HG02970 (cell line): ENCODE data around the gene IWS1.
"Not testable (repeated sequence)": the region's sequence is repeated elsewhere in the genome, so short reads cannot be mapped to it uniquely, and the experiment has no call there.

Experiments
- ATAC-seq: cut with Tn5 transposase; IDR thresholded peaks from one replicate; pipeline ENCODE4 v1.9.1; 2021; ENCODE audit warnings: mild to moderate bottlenecking, moderate library complexity, moderate number of reproducible peaks; ENCODE audit not compliant: unreplicated experiment, low FRiP score

IWS1 gene

DNA sequence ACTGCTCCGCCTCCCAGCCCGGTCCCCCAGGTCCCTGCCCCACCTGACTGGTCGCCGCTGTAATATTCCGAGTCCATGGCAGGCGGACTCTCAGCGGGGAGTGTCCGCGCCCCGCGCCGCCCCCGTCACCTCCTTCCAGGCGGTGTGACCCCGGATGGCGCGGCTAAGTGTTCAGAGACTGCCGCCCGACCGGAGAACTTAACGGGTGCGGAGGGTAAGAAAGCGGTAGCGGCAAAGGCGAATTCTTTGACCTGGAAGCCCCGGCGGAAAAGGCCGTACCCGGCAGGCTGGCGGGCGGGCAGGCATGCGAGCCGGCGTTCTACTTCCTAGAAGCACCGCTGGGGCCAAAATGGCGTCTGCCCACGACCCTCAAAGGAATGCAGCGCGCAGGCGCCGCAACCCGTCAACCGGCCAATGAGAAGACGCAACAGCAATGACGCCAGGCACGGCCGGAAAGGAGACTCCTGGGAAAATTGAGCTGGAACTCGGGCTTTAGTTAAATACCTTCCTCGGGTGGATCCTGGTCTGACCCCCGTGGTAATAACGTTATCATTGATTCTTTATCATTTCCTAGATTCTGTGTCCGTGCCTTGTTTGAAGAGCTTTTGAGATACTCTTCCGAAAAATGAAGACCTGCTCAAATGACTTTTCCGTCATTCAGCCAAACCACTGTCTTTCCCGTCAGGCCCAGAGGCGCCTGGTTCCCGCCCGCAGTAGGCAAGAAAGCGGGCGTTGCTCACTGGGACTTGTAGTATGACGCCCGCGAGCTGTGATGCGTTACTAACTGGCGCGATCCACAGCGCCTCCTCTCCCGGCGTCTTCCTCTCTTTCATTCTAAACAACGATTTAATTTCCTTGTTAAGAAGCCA lies at the start of gene IWS1:
TSS of gene IWS1 (minus strand) at position 358 of the 869 bp plus-strand sequence. CDS start at position 77, 281 bp downstream.
- peak; percentile 90 for ATAC-seq

DNA sequence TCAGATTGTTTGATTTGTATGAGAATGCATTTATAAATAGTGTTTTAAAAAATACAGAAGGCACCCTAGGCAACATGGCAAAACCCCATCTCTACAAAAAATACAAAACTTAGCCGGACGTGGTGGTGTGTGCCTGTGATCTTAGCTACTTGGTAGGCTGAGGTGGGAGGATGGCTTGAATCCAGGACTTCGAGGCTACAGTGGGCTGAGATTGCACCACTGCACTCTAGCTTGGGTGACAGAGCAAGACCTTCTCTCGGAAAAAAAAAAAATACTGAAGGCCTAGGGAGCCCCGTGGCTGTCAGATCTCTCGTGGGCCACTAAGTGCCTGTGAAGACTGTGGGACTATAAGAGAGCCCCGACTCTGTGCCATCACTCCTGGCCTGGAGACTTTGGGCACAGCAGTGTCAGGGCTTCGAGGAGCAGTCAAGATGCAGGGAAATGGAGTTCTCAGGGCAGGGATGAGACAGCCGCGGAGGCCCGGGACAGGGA lies 49.7 kb upstream of the IWS1 start:
- no peak for ATAC-seq

DNA sequence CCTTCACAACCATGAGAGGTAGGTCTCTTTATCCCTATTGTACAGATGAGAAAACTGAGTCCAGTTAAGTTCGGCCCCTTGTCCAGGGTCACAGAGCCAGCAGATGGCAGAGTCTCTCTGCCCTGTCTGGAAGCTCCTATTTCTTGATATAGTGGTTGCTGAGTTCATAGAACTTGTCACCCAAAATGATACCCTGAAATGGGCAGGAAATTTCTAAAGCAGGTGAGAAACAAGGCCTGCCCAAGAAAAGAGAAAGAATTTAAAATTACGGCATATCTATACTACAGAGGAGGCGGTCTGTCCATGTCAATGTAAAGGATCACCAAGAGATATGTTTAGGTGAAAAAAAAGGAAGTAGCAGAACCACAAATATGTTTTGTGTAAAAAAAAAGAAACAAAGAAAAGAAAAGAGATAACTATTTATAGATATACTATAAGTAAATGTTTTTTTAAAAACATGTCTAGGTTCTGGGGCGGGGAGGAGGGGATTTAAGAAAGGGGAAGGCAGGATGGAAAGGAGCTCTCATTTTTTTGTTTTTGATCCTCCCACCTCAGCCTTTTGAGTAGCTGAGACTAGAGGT lies 49.0 kb upstream of the IWS1 start:
- no peak for ATAC-seq

DNA sequence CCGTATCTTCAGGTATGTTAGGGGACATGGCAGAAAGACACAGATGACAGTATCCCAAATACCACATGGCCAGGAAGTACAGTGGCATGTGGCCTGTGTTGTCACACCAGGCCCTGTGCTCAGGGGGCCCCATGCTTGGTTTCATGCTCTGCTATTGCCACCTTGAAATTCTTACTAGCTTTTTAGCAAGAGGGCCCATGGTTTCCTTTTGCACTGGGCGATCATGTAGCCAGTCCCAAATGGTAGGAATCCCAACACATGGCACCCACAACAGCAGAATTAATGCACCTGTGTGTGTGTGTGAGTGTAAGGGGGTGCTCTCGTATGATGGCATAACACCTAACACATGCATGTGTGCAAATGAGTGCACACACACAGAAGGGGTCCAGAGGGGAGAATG lies 48.4 kb upstream of the IWS1 start:
- ATAC-seq, result no peak

DNA sequence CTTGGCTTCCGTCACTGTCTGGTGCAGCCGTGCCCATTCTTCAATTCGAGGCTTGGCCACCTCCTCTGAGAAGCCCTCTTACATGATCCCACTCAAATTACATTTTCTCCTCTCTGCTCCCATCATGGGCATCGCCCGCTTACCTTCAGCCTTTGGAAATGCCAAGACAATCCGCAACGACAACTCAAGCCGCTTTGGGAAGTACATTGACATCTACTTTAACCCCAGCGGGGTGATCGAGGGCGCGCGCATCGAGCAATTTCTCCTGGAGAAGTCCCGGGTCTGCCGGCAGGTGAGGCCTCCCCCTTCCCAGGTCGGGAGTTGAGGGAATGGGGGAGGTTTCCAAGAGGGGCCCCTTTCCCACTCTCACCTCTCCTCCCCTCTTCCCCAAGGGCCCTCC lies 47.5 kb upstream of the IWS1 start:
- no peak for ATAC-seq

DNA sequence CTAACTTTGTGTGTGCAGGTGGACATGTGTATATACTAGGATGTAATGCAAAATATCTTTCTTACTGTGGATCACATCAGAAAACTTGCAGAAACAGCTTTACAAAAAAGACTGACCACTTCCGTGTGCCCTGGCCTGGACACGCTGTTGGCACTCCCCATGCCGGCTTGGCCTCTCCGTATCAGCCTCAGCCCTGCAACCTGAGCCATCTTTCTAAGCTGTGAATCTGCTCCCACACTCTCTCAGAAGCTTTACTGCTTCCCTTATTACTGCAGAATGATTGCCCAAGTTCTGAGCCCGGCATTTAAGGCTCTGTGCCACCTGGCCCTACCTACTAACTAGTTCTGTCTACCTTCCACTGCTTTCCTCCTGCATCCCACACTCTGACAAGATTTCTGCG lies 47.0 kb upstream of the IWS1 start:
- ATAC-seq, result no peak

DNA sequence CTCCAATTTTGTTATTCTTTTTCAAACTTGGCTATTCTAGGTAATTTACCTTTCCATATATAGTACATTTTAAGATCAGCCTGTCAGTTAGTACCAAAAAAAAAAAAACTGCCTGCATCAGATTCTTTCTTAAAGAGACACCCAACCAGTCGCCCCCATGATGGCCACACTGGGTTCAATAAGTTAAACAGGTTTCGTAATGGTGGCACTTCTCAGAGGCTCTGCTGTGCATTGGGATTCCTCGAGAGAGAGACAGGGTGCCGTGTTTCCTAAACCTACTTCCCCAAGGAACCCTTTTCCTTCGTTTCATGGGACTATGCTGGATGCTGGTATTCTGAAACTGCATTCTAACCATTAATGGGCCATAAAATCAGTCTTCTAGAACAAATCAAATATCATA lies 46.6 kb upstream of the IWS1 start:
- ATAC-seq, result no peak

DNA sequence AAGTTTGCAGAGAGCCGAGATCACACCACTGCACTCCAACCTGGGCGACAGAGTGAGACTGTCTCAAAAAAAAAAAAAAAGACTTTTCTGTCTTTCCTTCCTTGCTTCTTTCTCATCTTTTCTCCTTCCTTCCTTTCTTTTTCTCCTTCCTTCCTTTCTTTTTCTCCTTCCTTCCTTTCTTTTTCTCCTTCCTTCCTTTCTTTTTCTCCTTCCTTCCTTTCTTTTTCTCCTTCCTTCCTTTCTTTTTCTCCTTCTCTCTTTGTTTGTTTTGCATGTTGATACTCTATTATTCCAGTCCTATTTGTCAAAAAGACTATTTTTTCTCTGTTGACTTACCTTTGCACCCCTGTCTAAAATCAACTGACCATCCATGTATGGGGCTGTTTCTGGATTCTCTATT lies 46.1 kb upstream of the IWS1 start:
- ATAC-seq, result not testable (repeated sequence)

DNA sequence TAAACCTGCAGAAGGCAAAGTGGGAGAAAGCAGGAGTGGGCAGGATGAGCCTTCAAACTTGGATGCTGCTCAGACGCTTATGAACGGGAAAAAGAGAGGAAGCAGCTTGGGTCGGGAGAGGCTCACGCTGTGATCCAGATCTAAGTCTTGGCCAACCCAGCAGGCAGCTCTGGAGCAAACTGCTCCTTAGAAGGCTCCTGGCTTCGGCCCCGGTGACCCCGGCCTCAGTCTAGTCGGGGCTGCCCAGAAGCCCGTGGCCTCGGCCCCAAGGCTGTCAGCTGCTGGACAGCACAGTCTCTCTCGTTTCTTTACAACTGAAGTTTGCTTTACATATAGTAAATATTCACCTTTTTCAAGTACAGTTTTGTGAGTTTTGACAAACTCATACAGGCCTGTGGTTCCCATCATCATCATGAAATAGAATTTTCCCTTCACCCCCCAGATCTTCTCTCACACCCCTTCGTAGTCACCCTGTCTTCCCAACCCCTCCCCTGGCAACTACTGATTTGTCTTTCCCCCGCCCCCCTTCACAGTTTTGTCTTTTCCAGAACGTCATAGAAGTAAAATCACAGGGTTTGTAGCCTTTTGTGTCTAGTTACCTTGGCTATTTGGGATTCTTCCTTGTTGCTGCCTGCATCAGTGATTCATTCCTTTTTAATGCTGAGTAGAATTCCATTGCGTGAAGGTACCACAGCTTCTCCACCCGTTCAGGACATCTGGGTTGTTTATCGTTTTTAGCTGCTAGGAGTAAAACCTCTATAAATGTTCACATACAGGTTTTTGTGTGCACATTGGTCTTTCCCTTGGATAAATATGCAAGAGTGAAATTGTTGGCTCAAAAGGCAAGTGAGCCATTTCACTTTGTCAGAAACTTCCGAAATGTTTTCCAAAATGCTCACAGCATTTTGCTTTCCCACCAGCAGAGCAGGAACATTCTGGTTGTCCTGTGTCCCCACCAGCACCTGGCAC lies 44.3 kb upstream of the IWS1 start:
- ATAC-seq, result no peak

DNA sequence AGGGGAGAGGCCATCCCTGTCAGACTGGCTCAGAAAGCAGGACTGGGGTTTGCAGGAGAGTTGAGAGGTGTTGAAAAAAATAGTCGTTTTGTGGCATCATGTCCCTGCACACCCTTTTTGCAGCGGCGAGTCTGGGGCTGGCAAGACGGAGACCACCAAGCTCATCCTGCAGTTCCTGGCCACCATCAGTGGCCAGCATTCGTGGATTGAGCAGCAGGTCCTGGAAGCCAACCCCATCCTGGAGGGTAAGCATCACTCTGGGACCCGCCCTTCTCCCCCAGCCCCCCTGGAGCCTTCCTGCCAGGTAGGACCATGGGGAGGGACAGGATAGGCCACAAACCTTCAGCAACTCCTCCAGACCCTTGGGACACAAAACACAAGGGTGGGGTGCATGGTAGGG lies 43.4 kb upstream of the IWS1 start:
- ATAC-seq, result no peak

DNA sequence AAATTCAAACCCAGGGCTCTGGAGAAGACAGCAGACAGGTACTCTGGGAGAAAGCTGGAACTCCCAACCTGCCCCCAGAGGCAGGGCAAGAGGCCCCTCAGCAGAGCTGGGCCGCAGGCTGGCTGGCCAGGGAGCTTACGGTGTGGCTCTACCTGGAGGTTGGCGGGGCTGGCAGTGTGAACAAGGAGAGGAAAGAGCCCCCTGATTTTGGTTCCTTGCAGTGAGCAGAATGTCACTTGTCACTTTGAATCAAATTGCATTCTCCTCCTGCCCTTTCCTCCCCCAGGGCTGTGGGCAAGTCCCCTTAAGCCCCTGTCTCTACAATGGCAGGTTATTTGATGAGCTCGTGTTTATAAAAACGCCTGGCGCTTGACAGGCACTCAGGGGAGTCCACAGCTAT lies 41.8 kb upstream of the IWS1 start:
- ATAC-seq, result no peak

DNA sequence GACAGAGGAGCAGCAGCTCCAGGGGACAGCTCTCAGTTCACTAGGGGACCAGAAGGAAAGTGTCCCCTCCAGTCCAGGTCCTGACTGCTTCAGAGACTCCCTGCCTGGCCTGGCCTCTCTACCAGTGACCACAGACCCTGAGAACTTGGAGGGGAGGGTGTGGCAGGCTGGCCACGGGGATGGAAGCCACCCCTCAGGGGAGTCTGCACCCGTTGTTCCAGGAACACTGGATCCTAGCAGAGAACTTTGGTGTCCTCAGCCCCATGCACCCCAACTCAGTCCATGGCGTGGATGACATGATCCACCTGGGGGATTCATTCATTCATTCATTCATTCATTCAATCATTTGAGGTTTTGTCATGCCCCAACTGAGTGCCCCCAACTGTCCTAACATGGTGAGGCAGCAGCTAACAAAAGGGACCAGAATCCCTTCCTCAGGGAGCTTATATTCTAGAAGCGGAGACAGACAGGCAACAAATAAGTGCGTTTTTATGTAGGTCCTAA lies 41.1 kb upstream of the IWS1 start:
- ATAC-seq, result no peak

DNA sequence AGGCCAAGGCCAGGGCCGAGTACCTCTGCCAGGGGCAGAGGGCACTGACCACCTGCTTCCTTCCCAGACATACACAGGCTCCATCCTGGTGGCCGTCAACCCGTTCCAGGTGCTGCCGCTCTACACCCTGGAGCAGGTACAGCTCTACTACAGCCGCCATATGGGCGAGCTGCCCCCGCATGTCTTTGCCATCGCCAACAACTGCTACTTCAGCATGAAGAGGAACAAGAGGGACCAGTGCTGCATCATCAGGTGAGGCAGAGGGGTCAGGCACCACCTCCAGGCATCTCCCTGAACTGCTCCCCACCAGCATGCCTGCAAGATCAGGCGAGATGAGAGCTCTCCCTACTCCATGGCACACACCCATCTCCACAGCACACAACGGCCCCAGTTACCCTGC lies 40.3 kb upstream of the IWS1 start:
- ATAC-seq, result no peak

DNA sequence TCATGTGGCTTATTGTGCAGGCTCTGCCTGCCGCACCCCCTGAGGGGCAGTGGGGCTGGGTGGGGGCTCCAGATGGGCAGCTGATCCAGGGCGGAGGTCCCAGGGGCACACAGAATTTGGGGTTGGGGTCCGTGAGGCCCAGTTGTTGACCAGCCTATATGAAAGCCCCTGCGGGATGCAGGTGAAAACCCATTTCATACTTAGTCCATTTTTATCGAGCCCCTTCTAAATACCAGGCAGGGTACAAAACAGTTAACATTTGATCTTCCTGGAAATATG lies 39.8 kb upstream of the IWS1 start:
- ATAC-seq, result no peak

DNA sequence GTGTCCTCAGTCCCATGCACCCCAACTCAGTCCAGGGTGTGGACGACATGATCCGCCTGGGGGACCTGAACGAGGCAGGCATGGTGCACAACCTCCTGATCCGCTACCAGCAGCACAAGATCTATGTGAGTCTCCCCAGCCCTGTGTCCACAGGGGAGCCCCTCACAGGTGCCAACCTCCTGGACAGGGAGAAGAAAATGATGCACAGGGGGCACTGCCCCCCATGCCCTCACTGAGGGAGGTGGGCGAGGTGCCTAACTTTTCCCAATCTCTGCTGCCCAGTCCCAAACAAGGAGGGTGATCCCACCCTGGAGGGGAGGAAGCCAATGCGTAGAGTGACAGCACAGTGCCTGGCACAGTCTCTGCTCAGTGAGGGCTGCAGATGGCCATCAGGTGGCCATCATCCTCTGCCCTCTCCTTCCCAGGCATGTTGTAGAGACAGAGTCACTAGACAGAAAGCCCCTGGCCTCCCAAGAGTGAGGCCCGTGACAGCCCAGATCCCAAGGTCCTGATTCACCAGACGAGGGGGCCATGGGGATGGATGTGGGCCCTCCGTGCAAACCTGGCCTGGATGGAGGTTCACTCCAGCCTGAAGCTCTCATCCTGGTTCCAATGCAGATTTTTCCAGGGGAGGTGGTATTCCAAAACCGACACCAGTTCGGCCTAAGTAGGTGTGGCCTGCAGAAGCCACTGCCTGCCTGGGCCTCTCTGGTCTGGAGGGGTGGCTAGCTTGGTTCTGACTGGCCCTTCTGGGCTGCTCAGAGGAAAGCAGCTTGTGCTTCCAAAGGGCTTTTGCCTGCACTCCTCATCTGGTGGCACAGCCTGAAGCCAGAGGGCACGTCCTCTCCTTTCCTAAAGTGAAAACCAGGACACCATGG lies 39.2 kb upstream of the IWS1 start:
- ATAC-seq, result no peak

DNA sequence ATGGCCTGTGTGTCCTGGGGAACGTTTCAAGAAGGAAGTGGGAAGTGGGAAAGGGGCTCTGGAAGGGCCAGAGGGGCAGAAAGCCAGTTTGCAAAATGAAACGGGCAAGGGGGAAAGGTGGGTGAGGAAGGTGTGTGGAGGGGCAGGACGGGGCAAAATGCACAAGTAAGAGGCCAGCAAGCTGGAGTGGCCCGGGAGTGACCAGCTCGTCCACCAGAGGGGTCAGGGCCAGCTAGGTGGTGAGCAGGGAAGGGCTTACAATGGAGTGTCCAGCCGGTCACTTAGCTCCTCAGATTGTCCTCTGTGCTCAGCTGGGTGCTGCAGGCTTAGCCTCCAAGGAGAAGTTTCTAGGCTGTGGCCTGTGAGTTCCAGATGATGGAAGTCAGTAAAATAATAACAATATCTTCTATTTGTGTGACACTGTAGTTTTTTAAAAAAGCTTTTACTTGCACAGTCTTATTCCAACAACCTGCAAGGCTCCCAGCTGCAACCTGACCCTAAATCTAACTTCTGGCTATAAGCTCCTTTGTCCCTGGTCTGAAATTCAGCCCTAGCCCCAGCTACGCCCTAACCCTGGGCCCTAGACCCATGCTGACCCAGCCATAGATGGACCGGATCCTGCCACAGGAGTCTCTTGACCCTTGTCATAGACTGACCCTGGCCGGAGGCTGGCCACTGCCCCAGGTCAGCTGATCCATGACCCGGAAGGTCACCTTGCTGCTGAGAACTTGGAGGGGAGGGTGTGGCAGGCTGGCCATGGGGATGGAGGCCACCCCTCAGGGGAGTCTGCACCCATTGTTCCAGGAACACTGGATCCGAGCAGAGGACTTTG lies 38.4 kb upstream of the IWS1 start:
- ATAC-seq, result no peak

DNA sequence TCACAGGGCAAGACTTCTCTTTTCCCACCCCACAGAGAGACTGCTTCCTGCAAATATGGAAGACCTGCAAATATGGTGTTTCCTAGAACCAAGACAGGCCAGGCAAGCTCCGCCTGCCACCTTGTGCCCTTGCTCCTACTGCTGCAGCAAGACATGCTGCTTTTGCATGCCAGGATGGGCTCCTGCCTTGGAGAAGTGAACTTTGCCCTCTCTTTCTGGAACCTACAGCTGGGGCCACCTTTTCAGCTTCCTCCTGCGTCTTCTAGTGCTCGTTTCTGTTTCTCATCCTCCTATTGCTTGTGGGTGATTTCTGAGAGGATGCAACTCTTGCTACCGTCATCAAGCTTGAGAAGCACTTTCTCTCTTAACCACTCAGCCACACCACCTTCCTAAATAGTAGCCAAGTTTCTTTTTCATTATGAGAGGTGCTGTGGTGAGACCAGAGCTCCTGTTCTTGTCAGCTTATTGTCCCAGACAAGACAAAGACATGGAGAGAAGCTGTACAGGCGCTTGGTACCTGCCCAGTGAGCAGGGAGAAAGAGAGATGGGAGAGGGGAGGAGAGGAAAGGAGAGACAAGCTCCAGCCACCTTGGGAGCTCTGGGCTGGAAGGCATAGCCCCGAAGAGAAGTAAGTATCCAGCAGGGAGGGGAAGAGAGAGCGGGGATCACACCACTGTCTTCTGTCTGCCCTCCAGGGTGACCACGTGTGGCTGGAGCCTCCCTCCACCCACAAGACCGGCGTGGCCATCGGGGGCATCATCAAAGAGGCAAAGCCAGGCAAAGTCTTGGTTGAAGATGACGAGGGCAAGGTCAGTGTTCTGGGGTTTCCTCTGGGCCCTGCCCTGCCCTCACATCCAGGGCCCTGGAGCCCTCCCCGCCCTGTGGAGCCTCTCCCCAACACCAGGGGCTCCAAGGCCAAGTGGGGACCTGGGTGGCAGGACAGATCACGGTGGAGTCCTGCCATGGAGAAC lies 37.5 kb upstream of the IWS1 start:
- ATAC-seq, result peak; percentile 84

DNA sequence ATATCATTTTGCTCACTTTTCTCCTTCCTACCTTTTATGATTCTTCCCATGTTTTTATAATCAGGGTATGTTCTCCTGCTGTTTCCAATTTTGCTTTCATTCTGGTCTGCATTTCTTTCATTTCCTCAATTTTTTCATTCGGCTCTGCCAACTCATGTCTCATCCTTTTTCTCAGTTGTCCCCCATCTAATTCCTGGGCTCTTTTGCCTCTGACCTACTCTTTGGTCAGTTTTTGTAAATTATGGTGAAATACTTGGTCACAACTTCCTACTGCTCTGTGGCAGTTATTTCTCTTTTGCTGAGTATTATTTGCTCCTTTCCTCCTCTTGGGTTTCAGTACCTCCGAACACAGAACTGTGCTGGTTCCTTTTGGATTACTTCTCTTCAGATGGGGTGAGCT lies 36.6 kb upstream of the IWS1 start:
- ATAC-seq, result no peak
